HG02943 (cell line): ENCODE results near the gene ATP1A3.
"Not testable (repeated sequence)": the region's sequence is repeated elsewhere in the genome, so short reads cannot be mapped to it uniquely, and the experiment has no call there.

Experiments
- ATAC-seq: cut with Tn5 transposase; IDR thresholded peaks from one replicate; pipeline ENCODE4 v1.9.1; 2021; ENCODE audit warnings: mild to moderate bottlenecking, low read depth, moderate library complexity; ENCODE audit not compliant: unreplicated experiment

Gene ATP1A3

DNA sequence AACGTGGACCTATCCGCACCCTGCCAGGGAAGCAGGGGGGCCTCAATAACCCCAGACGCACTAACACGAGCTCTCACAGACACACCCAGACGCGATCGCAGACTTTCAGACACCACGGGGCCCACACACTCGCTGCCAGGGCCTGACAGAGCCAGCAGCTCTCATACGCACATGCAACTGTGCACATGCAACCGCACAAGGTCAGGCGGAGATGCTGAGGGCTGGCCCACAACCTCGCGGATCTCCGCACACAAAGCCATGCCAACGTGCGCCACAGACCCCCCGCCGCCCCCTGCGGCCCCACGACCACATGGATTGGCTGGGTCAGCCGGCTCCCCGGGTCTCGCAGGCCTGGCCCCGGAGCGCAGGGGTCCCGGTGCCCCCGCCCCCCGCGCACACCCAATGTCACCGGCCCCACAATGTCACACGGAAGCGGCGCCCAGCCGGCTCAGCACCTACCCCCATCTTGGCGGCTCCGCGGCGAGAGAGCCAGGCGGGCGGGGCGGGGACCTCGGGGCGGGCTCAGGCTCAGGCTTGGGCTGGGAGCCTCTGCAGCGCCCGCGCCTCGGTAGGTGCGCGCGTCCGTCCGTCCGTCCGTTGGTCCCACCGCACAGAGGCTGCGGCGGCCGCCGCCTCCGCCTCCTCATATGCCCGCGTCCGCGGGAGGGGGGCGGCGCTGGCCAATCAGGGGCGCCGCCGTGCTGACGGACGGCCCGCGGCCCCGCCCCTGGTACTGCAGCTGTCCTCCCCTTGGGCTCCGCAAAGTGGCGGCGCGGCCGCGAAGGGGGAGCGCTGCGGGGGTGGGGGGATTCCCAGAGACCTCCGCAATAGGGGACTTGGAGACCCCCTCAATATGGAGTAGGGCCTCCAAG, at the start of gene ATP1A3:
Gene ATP1A3 (minus strand): TSS at position 619 of the 872 bp plus-strand sequence. CDS start 154 bp downstream, at position 465.
- no peak for ATAC-seq

DNA sequence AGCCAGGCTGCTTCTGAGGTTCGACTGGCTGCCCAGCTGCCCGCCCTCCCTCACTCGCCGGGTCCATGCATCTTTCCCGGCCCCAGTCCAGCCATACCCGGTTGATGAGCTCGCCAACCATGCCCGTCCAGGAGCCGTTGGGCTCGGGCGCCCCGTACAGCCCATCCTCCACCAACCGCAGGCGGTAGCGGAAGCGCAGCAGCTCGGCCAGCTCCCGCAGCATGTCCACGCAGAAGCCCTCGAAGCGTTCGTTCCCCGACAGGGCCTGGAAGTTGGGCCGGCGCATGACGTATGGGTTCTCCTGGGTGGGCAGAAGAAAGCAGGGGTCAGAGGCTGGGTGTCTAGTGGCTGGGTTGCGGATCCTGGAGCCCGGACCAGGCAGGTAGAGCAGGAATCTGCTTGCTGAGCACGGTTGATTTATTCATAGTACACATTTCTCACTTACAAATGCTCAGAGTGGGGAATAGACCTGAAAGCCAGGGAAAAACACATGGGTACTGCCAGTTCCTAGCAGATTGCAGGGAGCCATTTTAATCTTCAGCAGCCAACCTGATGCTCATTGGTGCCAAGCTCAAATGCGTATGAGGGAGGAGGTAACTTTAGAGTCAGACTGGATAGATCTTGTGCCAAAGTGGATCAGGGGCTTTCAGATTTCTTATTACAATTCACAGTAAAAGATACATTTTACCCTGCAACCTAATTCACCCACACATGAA, 48.6 kb upstream of the ATP1A3 start:
- ATAC-seq: no peak

- ATAC-seq: not testable (repeated sequence)
Measured at GRCh38 chr19:42040491-42040890, 46.5 kb upstream of the ATP1A3 start.

- no peak for ATAC-seq
Measured at GRCh38 chr19:42040031-42040430, 46.0 kb upstream of the ATP1A3 start.

DNA sequence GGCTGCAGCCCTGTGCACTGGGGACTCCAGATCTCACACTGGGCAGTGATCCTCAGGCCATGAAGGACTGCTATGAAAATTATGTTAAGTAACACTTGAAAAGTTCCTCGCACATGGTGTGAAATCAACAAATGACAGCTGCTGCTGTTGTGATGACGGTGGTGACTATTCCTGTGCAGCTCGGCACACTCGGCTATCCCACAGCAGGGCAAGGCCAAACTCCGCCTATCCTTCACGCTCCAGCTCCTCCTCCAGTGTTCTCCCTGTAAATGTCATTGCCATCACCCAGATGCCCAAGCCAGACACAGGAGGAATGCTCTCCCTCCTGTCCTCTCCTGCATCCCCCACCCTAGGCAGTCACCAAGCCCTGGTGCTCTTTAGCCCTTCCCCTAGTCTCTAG, 44.6 kb upstream of the ATP1A3 start:
- ATAC-seq: no peak

- ATAC-seq: no peak
Measured at GRCh38 chr19:42037649-42038048, 43.6 kb upstream of the ATP1A3 start.

DNA sequence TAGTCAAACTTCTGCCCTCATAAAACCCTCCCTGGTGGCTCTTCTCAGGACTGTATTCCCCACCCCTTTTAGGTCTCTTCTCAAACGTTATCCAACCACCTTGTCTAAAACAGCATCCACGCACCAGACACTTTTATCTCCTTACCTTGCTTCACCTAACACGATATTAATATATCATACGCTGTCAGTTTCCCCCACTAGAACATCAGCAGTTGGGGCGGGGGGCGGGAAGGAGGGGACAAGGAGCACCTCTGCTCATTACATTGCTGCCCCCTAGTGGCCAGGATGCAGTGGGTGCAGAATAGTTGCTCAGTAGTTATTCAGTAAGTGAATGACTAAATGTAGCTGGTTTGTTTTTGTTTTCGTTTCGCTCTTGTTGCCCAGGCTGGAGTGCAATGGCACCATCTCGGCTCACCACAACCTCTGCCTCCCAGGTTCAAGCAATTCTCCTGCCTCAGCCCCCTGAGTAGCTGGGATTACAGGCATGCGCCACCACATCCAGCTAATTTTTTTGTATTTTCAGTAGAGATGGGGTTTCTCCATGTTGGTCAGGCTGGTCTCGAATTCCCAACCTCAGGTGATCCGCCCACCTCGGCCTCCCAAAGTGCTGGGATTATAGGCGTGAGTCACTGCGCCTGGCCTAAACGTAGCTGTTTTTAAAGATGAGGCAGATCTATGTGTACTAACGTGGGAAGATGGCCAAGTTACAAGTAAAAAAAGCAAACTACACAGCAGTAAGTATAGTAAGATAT, 40.8 kb upstream of the ATP1A3 start:
- ATAC-seq: not testable (repeated sequence)

GRCh38 chr19:42033413-42033812, 39.4 kb upstream of the ATP1A3 start:
- ATAC-seq: no peak

DNA sequence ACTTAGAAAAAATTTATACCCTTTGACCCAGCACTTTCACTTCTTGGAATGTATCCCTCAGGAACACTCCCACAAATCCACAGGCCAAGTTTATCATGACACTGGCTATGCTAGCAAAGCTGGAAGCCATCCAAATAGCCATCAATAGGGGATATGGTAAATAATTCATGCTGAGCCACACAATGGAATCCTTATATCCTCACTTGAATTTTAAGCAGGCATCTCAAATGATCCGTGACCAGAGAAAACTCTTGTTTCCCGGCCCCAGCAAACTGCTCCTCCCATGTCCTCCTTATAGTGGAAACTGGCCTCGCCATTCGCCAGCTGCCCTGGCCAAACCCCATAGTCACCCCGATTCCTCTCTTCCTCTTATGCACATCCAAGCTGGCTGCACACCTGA, 38.4 kb upstream of the ATP1A3 start:
- no peak for ATAC-seq

DNA sequence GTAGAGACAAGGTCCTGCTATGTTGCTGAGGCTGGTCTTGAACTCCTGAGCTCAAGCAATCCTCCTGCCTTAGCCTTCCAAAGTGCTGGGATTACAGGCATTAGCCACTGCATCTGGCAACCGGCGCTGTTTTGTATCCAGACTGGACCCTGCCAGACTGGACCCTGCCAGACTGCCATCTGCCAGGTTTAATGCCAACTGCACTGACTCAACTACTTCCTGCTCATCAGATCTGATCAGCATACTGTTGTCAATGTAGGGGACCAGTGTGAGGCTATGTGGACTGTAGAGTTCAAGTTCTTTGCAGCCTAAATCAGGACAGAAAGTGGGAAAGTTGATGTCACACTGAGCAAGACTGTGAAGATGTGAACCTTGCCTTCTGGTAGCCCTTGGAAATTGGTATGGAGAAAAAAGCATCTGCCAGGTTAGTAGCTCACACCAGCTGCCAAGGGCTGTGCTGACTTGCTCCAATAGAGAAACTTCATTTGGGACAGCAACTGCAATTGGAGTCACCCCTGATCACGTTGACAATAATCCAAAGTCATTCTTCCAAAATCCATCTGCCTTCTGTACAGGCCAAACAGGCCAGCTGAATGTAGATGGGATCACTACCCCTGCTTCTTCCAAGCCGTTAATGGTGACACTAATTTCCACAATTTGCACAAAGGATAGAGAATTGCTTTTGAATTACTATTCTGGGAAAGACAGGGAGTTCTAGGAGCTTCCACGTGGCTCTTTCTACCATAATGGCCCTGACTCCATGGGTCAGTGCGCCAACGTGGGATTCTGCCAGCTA, 36.8 kb upstream of the ATP1A3 start:
- ATAC-seq: no peak

GRCh38 chr19:42028304-42029216, 34.5 kb upstream of the ATP1A3 start:
- ATAC-seq: no peak

- no peak for ATAC-seq
Measured at GRCh38 chr19:42024622-42025111, 30.6 kb upstream of the ATP1A3 start.

DNA sequence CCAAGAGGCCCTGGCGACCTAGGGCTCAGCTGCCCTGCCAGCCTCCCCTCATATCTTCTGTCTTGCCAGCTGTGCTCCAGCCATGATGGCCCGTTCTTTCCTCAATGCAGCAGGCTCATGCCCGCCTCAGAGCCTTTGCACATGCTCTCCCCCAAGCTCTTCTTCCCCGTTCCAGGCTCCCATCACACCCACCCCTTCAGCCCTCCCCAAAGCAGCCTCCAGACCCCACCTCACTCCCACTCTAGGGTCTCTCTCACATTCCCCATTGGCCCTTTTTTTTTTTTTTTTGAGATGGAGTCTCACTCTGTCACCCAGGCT, 29.9 kb upstream of the ATP1A3 start:
- no peak for ATAC-seq

GRCh38 chr19:42023121-42023942, 29.3 kb upstream of the ATP1A3 start:
- ATAC-seq: no peak

GRCh38 chr19:42022616-42023015, 28.6 kb upstream of the ATP1A3 start:
- no peak for ATAC-seq

DNA sequence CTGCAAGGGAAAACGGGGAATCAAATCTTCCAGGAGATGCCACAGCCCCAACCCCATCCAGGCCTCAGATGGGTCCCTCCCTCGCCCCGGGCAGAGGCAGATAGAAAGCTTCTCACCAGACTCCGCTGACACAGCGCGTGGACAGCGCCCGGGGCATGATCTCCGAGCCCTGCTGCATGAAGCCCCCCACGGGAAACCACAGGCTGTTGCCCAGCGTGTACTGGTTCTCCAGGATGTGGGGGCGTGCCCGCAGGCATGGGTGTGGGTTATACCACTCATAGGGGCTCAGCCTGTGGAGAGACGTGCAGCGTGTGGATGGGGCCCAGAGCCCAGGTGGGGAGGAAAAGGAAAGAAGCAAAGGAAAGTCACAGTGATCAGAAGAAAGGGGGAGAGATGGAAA, 27.2 kb upstream of the ATP1A3 start:
- no peak for ATAC-seq

GRCh38 chr19:42018503-42019193, 24.6 kb upstream of the ATP1A3 start:
- no peak for ATAC-seq

- ATAC-seq: no peak
Measured at GRCh38 chr19:42017040-42017439, 23.0 kb upstream of the ATP1A3 start.
